ENCODE data around the gene ZNF488.

ZNF488 gene

GRCh38 chr10:47413531-47414226 lies 29.6 kb upstream of the ZNF488 start:
- DNase-seq (ENCODE audit: insufficient read length, low spot score) (no peak), FAIRE-seq (no peak)
- no peak for TF ChIP-seq CTCF (IDR thresholded peaks at IDR 0.05; ENCODE audit: insufficient read depth, missing control alignments)

DNA sequence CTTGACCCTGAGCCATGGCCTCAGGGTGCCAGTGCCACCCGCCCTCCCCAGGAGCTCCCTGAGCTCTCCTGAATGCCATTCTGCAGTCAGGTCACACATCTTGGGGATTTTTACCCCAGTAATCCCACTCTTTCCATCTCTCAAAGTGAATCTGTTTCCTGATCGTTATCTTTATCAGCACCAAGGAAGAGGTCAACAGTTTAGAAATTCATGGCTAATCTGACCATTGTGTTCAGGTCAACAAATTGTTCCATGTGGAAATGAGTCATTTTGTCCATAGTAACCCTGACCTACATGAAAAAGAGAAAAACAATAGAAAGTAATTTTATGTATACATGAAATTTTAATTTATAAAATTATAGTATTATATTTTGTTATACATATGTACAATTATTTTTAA lies 28.8 kb upstream of the ZNF488 start:
- DNase-seq (ENCODE audit: insufficient read length, low spot score) (no peak), FAIRE-seq (no peak)
- TF ChIP-seq CTCF (IDR thresholded peaks at IDR 0.05; ENCODE audit: insufficient read depth, missing control alignments): no peak

- no peak for TF ChIP-seq CTCF (IDR thresholded peaks at IDR 0.05; ENCODE audit: insufficient read depth, missing control alignments)
Observed at GRCh38 chr10:47412177-47412730, 28.2 kb upstream of the ZNF488 start.

GRCh38 chr10:47410862-47411261 lies 26.8 kb upstream of the ZNF488 start:
- FAIRE-seq (no peak), DNase-seq (ENCODE audit: insufficient read length, low spot score) (no peak)
- no peak for TF ChIP-seq CTCF (IDR thresholded peaks at IDR 0.05; ENCODE audit: insufficient read depth, missing control alignments)

More at GRCh38 chr10:47412177-47412730, 28.2 kb upstream of the ZNF488 start:
- no peak for FAIRE-seq
- DNase-seq (ENCODE audit: insufficient read length, low spot score): no peak

DNA sequence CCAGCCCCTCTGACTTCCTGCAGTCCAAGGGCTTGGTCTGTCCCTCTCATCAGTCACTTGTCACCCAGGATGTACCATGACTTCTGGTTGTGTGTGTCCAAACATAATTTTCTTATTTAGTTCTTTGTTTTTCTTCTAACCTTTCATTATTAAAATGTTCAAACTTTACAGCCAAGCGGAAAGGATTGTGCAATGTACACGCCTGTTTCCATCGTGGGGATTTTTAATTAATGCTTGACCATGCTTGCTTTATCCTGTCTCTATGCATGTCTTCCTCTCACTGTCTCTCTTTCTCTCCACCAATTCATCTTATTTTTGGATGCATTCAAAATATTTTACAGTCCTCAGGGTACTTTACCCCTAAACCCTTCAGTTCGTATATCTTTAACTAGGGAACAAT lies 26.2 kb upstream of the ZNF488 start:
- no peak for DNase-seq (ENCODE audit: insufficient read length, low spot score)
- FAIRE-seq: no peak
- TF ChIP-seq CTCF (IDR thresholded peaks at IDR 0.05; ENCODE audit: insufficient read depth, missing control alignments): no peak

DNA sequence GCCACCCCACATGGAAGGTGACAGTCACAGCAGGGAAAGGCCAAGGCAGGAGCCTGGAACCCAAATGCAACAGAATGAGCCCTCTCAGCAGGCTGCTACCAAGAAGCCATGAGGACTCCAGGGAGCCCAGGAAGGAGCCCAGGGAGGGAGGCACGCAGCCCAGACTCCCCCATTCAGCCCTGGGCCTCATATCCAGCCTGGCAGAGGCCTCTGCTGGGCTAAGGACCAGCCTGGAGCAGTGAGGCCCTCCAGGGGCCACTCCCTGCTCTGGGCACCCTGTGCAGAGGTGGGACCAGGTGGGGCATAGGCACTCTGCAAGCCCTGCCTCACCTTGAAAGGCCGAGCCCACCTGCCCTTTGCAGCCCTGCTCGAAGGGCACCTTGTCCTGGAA lies 25.8 kb upstream of the ZNF488 start:
- FAIRE-seq: no peak
- TF ChIP-seq CTCF (IDR thresholded peaks at IDR 0.05; ENCODE audit: insufficient read depth, missing control alignments): no peak
- no peak for DNase-seq (ENCODE audit: insufficient read length, low spot score)

GRCh38 chr10:47409171-47409865 lies 25.2 kb upstream of the ZNF488 start:
- no peak for TF ChIP-seq CTCF (IDR thresholded peaks at IDR 0.05; ENCODE audit: insufficient read depth, missing control alignments)
- FAIRE-seq (no peak), DNase-seq (ENCODE audit: insufficient read length, low spot score) (no peak)

Measured in D721Med (cell line).